Left lung (tissue), 10 donors: Measurements from ENCODE around the gene FAIM. TPM values are rescaled to one million over a fixed set of nuclear protein-coding genes. Genes with fewer than 3 reads are reported as not detected.
"Not testable (repeated sequence)": the region's sequence is repeated elsewhere in the genome, so short reads cannot be mapped to it uniquely, and the experiment has no call there.

Source experiments
- ATAC-seq: fragments of 200-7000 bp; cut with Tn5 transposase; one replicate; pipeline ENCODE4 v1.9.1; 2020; ENCODE audit warnings: moderate library complexity
- DNase-seq, 4 donors: peaks; one replicate each; pipeline ENCODE4 v3.0.0-alpha.2; 2013 to 2020
- H3K27ac ChIP-seq, 2 donors: fragments of 200-600 bp; sonication (generic) in 1 of 2; one replicate each; pipeline versions ENCODE4 v1.5.0 to v1.8.0; 2020 to 2021
- H3K27me3 ChIP-seq, 2 donors: fragments of 200-600 bp; sonication (generic) in 1 of 2; one replicate each; pipeline versions ENCODE4 v1.5.0 to v1.8.0; 2020 to 2021
- H3K36me3 ChIP-seq, 2 donors: fragments of 200-600 bp; sonication (generic) in 1 of 2; one replicate each; pipeline versions ENCODE4 v1.5.0 to v1.8.0; 2020 to 2021
- H3K4me1 ChIP-seq, 2 donors: fragments of 200-600 bp; one replicate each; pipeline ENCODE4 v1.8.0; 2021
- H3K4me3 ChIP-seq, 2 donors: fragments of 200-600 bp; sonication (generic) in 1 of 2; one replicate each; pipeline versions ENCODE4 v1.5.0 to v1.8.0; 2020 to 2021; ENCODE audit warnings: mild to moderate bottlenecking in 1 of 2
- H3K9me3 ChIP-seq, 2 donors: fragments of 200-600 bp; sonication (generic) in 1 of 2; one replicate each; pipeline versions ENCODE4 v1.5.0 to v1.8.0; 2020 to 2021
- CTCF ChIP-seq, 2 donors: fragments of 200-600 bp; sonication (generic) in 1 of 2; IDR thresholded peaks; one replicate each; pipeline versions ENCODE4 v1.5.0 to v1.8.0; 2021; ENCODE audit warnings: antibody characterized with exemption in 2 of 2
- intact Hi-C, 2 donors: fragments of 100-400 bp; cut with DNase I; formaldehyde crosslinking; loops; one replicate each; pipeline versions ENCODE4 v1.11.2 to v1.14.2; 2022
- polyA plus RNA-seq, 6 donors: library from polyadenylated mRNA; unstranded; fragments of 120-200 nt; gene quantifications; one replicate each; pipeline ENCODE4 v1.2.1, GENCODE V29; 2013; ENCODE audit not compliant: insufficient read length in 6 of 6
- total RNA-seq, 2 donors: library from RNA; stranded (reverse); fragmentation: NEBNext Ultra II Directional; extraction: Animal tissue kit (Norgen Biotek cat#: 25700); gene quantifications; one replicate each; pipeline ENCODE4 v1.2.1, GENCODE V29; 2021
- donor health status: DM: no; HTN: yes; CAD: no.
- donor health status: DM: no; HTN: no; CAD: no.

Gene FAIM
- total and polyA plus RNA-seq, 8 donors = 11.6 to 38.5 (median 34.2) TPM

DNA sequence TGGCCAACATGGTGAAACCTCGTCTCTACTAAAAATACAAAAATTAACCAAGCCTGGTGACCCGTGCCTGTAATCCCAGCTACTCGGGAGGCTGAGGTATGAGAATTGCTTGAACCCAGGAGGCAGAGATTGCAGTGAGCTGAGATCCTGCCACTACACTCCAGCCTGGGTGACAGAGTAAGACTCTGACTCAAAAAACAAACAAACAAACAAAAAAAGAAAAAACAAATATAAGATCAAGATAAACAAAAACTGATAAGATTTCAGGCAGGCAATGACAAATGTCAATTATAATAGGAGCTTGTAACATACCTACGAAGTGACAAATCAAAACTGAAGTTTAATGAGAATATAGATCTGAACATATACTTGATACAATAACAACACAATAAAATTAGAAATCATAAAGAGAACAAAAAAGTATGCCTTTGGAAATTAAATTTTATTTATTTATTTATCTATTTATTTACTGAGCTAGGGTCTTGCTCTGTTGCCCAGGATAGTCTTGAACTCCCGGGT, 70.4 kb downstream of the FAIM start:
- Histone ChIP-seq H3K27me3 (no peaks in the 10 kb centered on the region), H3K9me3 (peaks cover 0 to 27% of the 10 kb centered on the region in 2 donors), H3K4me3 (no peak overlapping the region), H3K27ac (no peak overlapping the region), H3K4me1 (no peaks in the 10 kb centered on the region), H3K36me3 (peaks cover 0 to 90% of the 10 kb centered on the region in 2 donors)
- DNase-seq = no peak
- intact Hi-C loops = no loop called here
- ATAC-seq = no peak
- no peak for TF ChIP-seq CTCF (IDR thresholded peaks at IDR 0.05)

GRCh38 chr3:138680974-138681373, 72.4 kb downstream of the FAIM start:
- intact Hi-C loops, H3K4me3 ChIP-seq, ATAC-seq, H3K27me3 ChIP-seq, H3K27ac ChIP-seq, H3K4me1 ChIP-seq, DNase-seq: not testable (repeated sequence)
- H3K9me3 ChIP-seq = peaks cover 0 to 12% of the 10 kb centered on the region in 2 donors
- peaks cover 0 to 74% of the 10 kb centered on the region in 2 donors for H3K36me3 ChIP-seq

DNA sequence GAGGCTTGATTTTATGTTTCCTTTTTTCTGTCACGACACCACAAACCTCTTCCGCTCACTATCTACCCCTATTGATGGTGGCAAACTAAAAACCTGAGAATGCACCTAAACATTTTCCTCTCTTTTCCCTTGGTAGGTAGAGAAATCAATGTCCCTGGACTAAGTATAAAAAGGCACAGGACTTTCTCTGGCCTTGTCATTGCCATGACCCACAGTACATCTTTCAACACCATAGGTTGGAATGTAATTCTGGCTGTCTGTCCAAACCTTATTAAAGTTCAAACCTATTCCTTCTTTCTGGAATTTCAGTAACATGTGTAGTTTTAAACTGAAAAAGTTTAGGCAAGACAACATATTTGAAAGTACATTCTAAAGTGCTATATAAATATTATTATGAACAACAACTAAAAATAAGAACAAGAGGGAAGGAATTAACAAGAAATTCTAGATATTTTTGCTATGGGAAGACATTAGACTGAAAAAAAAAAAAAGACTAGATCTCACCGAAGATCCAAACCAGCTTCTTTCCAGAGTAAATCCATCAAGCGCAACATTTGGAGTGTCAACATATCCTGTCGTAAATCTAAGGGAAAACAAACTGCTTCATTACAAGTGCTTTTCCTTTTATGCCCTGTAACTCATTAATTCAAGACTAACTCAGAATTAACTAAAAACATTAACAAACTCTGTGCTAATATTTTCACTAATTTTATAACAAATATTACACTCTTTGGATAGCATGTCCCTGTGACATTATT, 73.1 kb downstream of the FAIM start:
- H3K4me3 ChIP-seq = no peak overlapping the region
- no peak for TF ChIP-seq CTCF (IDR thresholded peaks at IDR 0.05)
- H3K9me3 ChIP-seq = peaks cover 0 to 6% of the 10 kb centered on the region in 2 donors
- ATAC-seq (no peak), DNase-seq (no peak)
- no peak overlapping the region for H3K27ac ChIP-seq
- intact Hi-C loops = no loop called here
- no peaks in the 10 kb centered on the region for H3K27me3 ChIP-seq
- H3K4me1 ChIP-seq = peaks cover under 1 to 4% of the 10 kb centered on the region in 2 donors
- peaks cover 0 to 72% of the 10 kb centered on the region in 2 donors for H3K36me3 ChIP-seq

- no peaks in the 10 kb centered on the region for H3K9me3 ChIP-seq
- H3K27ac ChIP-seq = no peak overlapping the region
- H3K36me3 ChIP-seq = peaks cover 0 to 66% of the 10 kb centered on the region in 2 donors
- H3K27me3 ChIP-seq = no peaks in the 10 kb centered on the region
- TF ChIP-seq CTCF (IDR thresholded peaks at IDR 0.05) = no peak
- no peak for DNase-seq
- no peak overlapping the region for H3K4me3 ChIP-seq
- intact Hi-C loops = no loop called here
- ATAC-seq = no peak
- peaks cover 6 to 9% of the 10 kb centered on the region in 2 donors for H3K4me1 ChIP-seq
Measured at GRCh38 chr3:138682648-138683047, 74.1 kb downstream of the FAIM start.

Other genes with a start within 250 kb of the FAIM start
- gene ESYT3, start 174.2 kb upstream of the FAIM start, total RNA-seq = 10 to 100 TPM; 24.5 to 44.4 TPM
- 10 to 100 TPM; 18.7 to 40.9 (median 37.4) TPM for gene ESYT3, start 174.2 kb upstream of the FAIM start, polyA plus RNA-seq
- 10 to 100 TPM; 31.2 to 65.4 TPM for gene CEP70, start 14.5 kb upstream of the FAIM start, total RNA-seq
- 10 to 100 TPM; 48.0 to 63.5 (median 55.4) TPM for gene CEP70, start 14.5 kb upstream of the FAIM start, polyA plus RNA-seq
- gene PIK3CB, start 226.2 kb downstream of the FAIM start, total RNA-seq = 10 to 100 TPM; 31.7 to 39.6 TPM
- 10 to 100 TPM; 12.1 to 16.5 (median 13.8) TPM for gene PIK3CB, start 226.2 kb downstream of the FAIM start, polyA plus RNA-seq